Measurements from ENCODE around the gene ARHGEF28.

Gene ARHGEF28

DNA sequence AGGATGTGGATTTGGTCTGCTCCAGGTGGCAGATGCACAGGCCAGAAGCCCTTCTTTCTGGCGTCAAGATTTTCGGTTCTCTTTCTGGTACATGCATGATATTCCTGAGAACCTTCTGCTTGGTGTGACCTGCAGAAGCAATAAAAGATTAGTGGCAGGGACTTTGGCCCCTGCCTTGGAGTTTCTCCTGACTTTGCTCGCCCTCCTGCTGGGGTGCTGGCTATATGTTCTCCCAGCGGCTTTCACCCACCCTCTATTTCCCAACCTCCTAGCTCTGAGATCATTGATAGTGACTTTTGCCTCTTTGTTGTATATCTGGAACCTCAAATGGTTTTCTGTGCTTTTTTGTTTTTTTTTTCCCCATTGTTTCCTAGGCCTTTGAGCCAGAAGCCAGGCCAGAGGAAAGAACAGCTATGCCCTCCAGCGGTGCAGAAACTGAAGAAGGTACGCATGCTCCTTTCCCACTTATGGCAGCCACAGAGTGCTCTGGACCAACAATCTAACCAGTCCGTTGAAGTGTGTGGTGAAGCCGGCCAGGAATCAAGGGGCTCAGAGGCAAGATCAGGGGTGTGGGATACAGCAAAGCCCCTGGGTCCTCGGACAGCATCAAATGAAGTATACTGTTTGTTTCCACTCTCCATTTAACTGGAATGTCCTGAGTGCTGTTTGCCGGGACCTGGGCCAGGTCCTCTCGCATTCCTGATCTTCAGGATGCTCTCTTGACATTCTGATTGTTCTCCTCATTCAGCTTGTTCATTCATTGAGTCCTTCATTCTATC is 154.5 kb downstream of the ARHGEF28 start:
- H3K79me2 ChIP-seq (ENCODE audit: control insufficient read depth, insufficient read depth, low read length, poor library complexity), result no peaks in the 10 kb centered on the region
- H3K27ac ChIP-seq (ENCODE audit: low read depth, low read length), result no peak overlapping the region
- H3K4ac ChIP-seq (ENCODE audit: low read depth, low read length), result no peak overlapping the region
- no peaks in the 10 kb centered on the region for H3K27me3 ChIP-seq (ENCODE audit: insufficient read depth, low read length)
- H3K23ac ChIP-seq (ENCODE audit: low read length), result no peak overlapping the region
- H3K79me1 ChIP-seq (ENCODE audit: low read length), result no peaks in the 10 kb centered on the region
- no peak overlapping the region for H2BK120ac ChIP-seq (ENCODE audit: insufficient read depth, low read length, poor library complexity)
- no peak overlapping the region for H2AK5ac ChIP-seq (ENCODE audit: low read length)
- no peaks in the 10 kb centered on the region for H3K9me3 ChIP-seq (ENCODE audit: insufficient read depth, low read depth, low read length)
- H3K18ac ChIP-seq (ENCODE audit: low read length), result no peak overlapping the region
- H4K12ac ChIP-seq (ENCODE audit: low read depth, low read length), result no peak overlapping the region
- H3K4me3 ChIP-seq (ENCODE audit: low read depth, low read length), result no peak overlapping the region
- no peak overlapping the region for H3K9ac ChIP-seq (ENCODE audit: low read length)
- no peak overlapping the region for H4K8ac ChIP-seq (ENCODE audit: low read depth, low read length)
- no peaks in the 10 kb centered on the region for H3K4me1 ChIP-seq (ENCODE audit: control insufficient read depth in 1 of 2, insufficient read depth in 2 of 2, low read length in 2 of 2)
- no peaks in the 10 kb centered on the region for H3K36me3 ChIP-seq (ENCODE audit: control insufficient read depth in 1 of 2, insufficient read depth in 2 of 2, low read length in 2 of 2)
- WGBS (ENCODE audit: extremely low coverage, insufficient coverage, insufficient read length), result no CpG with 5 or more reads among the region's 11 CpGs
- H2BK12ac ChIP-seq (ENCODE audit: low read length), result no peak overlapping the region
- no peak overlapping the region for H3K14ac ChIP-seq (ENCODE audit: low read length)
- no peak overlapping the region for H4K91ac ChIP-seq (ENCODE audit: low read depth, low read length)
- no peak overlapping the region for H2AFZ ChIP-seq (ENCODE audit: insufficient read depth, low read length, poor library complexity)
- no peak overlapping the region for H2BK5ac ChIP-seq (ENCODE audit: low read depth, low read length, poor library complexity)
- no peak overlapping the region for H3K4me2 ChIP-seq (ENCODE audit: low read length)
- DNase-seq, result no peak

DNA sequence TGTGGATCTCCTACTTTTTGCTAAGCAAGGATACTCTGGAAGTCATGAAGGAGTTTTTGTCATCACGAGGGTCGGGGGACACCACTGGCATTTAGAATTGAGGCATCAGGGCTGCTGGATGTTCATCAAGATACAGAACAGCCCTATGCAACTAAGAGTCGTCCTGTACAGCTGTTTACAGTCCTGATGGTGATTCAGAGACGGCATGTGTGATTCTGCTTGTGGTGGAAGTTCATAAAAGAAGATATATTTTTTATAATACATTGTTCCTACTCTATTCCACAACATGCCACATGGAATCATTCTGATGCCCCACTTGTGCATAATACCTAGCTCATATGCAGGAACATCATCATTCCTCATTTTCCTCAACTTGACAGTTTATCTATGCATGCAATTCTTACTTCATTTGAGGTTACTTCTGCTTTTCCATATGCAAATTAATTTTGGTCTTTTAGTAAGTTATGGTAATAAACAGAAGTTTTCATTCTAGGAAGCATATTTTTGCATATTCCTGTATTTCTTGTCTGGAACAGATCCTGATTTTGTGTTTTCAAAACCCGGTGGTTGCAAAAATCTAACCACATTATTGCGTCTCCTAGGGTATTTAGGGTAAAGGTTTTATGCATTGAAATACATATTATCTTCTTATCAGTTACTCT is 155.2 kb downstream of the ARHGEF28 start:
- Histone ChIP-seq H2AK5ac (ENCODE audit: low read length) (no peak overlapping the region), H4K91ac (ENCODE audit: low read depth, low read length) (no peak overlapping the region), H3K23ac (ENCODE audit: low read length) (no peak overlapping the region), H3K9me3 (ENCODE audit: insufficient read depth, low read depth, low read length) (no peaks in the 10 kb centered on the region), H3K9ac (ENCODE audit: low read length) (no peak overlapping the region), H3K27me3 (ENCODE audit: insufficient read depth, low read length) (no peaks in the 10 kb centered on the region), H2AFZ (ENCODE audit: insufficient read depth, low read length, poor library complexity) (no peak overlapping the region), H2BK12ac (ENCODE audit: low read length) (no peak overlapping the region), H2BK5ac (ENCODE audit: low read depth, low read length, poor library complexity) (no peak overlapping the region), H3K79me2 (ENCODE audit: control insufficient read depth, insufficient read depth, low read length, poor library complexity) (no peaks in the 10 kb centered on the region), H3K36me3 (ENCODE audit: control insufficient read depth in 1 of 2, insufficient read depth in 2 of 2, low read length in 2 of 2) (no peaks in the 10 kb centered on the region), H4K12ac (ENCODE audit: low read depth, low read length) (no peak overlapping the region), H3K14ac (ENCODE audit: low read length) (no peak overlapping the region), H3K4ac (ENCODE audit: low read depth, low read length) (no peak overlapping the region), H3K79me1 (ENCODE audit: low read length) (no peaks in the 10 kb centered on the region), H4K8ac (ENCODE audit: low read depth, low read length) (no peak overlapping the region), H3K18ac (ENCODE audit: low read length) (no peak overlapping the region), H3K4me1 (ENCODE audit: control insufficient read depth in 1 of 2, insufficient read depth in 2 of 2, low read length in 2 of 2) (no peaks in the 10 kb centered on the region), H3K27ac (ENCODE audit: low read depth, low read length) (no peak overlapping the region), H3K4me2 (ENCODE audit: low read length) (no peak overlapping the region), H3K4me3 (ENCODE audit: low read depth, low read length) (no peak overlapping the region), H2BK120ac (ENCODE audit: insufficient read depth, low read length, poor library complexity) (no peak overlapping the region)
- DNase-seq, result no peak
- no CpG with 5 or more reads among the region's 6 CpGs for WGBS (ENCODE audit: extremely low coverage, insufficient coverage, insufficient read length)

DNA sequence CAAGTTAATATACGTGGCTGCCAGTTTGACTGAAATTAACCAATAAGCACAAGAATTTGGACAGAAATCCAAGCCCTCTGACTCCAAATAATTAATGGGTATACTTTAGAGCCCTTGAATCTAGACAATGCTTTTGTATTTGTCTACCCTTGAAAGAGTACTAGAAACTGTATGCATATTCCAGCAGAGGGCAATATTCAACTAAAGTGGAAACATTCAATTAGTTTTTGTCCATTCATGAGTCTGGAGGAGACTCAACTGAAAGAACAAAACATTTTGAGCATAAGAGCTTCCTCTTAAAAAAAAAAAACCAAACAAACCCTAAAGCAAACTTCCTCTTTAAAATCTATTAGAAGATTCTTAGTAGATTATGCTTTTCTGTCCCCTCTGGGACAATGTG is 157.8 kb downstream of the ARHGEF28 start:
- H4K12ac ChIP-seq (ENCODE audit: low read depth, low read length), result no peak overlapping the region
- no peak overlapping the region for H4K8ac ChIP-seq (ENCODE audit: low read depth, low read length)
- H3K14ac ChIP-seq (ENCODE audit: low read length), result no peak overlapping the region
- H2BK12ac ChIP-seq (ENCODE audit: low read length), result no peak overlapping the region
- H3K4ac ChIP-seq (ENCODE audit: low read depth, low read length), result no peak overlapping the region
- no peaks in the 10 kb centered on the region for H3K36me3 ChIP-seq (ENCODE audit: control insufficient read depth in 1 of 2, insufficient read depth in 2 of 2, low read length in 2 of 2)
- H2BK120ac ChIP-seq (ENCODE audit: insufficient read depth, low read length, poor library complexity), result no peak overlapping the region
- H3K4me3 ChIP-seq (ENCODE audit: low read depth, low read length), result no peak overlapping the region
- no CpG with 5 or more reads among the region's 1 CpG for WGBS (ENCODE audit: extremely low coverage, insufficient coverage, insufficient read length)
- H3K9ac ChIP-seq (ENCODE audit: low read length), result no peak overlapping the region
- no peak overlapping the region for H2AK5ac ChIP-seq (ENCODE audit: low read length)
- DNase-seq, result no peak
- no peaks in the 10 kb centered on the region for H3K9me3 ChIP-seq (ENCODE audit: insufficient read depth, low read depth, low read length)
- no peaks in the 10 kb centered on the region for H3K4me1 ChIP-seq (ENCODE audit: control insufficient read depth in 1 of 2, insufficient read depth in 2 of 2, low read length in 2 of 2)
- no peak overlapping the region for H2AFZ ChIP-seq (ENCODE audit: insufficient read depth, low read length, poor library complexity)
- no peak overlapping the region for H4K91ac ChIP-seq (ENCODE audit: low read depth, low read length)
- H3K79me1 ChIP-seq (ENCODE audit: low read length), result no peaks in the 10 kb centered on the region
- H3K27ac ChIP-seq (ENCODE audit: low read depth, low read length), result no peak overlapping the region
- no peak overlapping the region for H3K18ac ChIP-seq (ENCODE audit: low read length)
- H3K79me2 ChIP-seq (ENCODE audit: control insufficient read depth, insufficient read depth, low read length, poor library complexity), result no peaks in the 10 kb centered on the region
- H3K27me3 ChIP-seq (ENCODE audit: insufficient read depth, low read length), result no peaks in the 10 kb centered on the region
- no peak overlapping the region for H2BK5ac ChIP-seq (ENCODE audit: low read depth, low read length, poor library complexity)
- H3K23ac ChIP-seq (ENCODE audit: low read length), result no peak overlapping the region
- H3K4me2 ChIP-seq (ENCODE audit: low read length), result no peak overlapping the region

DNA sequence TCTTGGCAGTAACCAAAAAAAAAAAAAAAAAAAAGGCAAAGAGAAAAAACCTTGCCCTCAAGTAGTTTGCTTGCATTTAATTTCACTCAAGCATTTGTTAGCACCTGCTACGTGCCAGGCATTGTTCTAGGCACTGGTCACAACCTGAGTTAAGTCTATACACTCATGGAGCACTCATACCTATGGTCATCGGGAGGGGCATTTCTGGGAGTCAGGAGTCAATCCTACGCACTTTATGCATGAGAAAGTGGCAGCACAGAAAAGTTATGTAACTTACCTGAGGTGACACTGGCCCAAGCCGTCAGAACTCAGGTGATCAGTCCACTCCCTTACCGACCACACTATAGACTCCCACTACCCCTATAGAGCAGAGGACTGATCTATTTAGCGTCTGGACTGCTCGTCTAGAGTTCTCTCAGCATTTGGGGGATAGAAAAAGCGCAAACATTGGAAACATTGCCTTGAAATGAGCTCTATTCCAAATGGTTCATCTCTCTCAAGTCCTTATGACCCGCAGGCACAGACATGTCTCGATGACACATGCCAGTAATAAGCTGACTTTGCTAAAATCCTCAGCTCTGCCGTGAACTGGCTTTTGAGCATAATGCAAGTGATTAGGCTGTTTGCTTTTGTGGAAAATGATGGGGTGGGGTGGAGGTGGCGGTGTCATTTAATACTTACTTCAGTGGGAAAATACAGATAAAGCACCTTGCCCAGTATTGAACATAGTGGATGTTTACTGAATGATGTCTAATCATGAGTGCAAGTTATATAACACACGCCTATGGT is 160.2 kb downstream of the ARHGEF28 start:
- Histone ChIP-seq H3K9ac (ENCODE audit: low read length) (no peak overlapping the region), H4K8ac (ENCODE audit: low read depth, low read length) (no peak overlapping the region), H4K12ac (ENCODE audit: low read depth, low read length) (no peak overlapping the region), H2AK5ac (ENCODE audit: low read length) (no peak overlapping the region), H3K4me1 (ENCODE audit: control insufficient read depth in 1 of 2, insufficient read depth in 2 of 2, low read length in 2 of 2) (no peaks in the 10 kb centered on the region), H3K4ac (ENCODE audit: low read depth, low read length) (no peak overlapping the region), H3K27me3 (ENCODE audit: insufficient read depth, low read length) (no peaks in the 10 kb centered on the region), H3K23ac (ENCODE audit: low read length) (no peak overlapping the region), H2BK120ac (ENCODE audit: insufficient read depth, low read length, poor library complexity) (no peak overlapping the region), H3K4me3 (ENCODE audit: low read depth, low read length) (no peak overlapping the region), H3K36me3 (ENCODE audit: control insufficient read depth in 1 of 2, insufficient read depth in 2 of 2, low read length in 2 of 2) (no peaks in the 10 kb centered on the region), H3K79me1 (ENCODE audit: low read length) (no peaks in the 10 kb centered on the region), H4K91ac (ENCODE audit: low read depth, low read length) (no peak overlapping the region), H2BK5ac (ENCODE audit: low read depth, low read length, poor library complexity) (no peak overlapping the region), H3K14ac (ENCODE audit: low read length) (no peak overlapping the region), H3K27ac (ENCODE audit: low read depth, low read length) (no peak overlapping the region), H2AFZ (ENCODE audit: insufficient read depth, low read length, poor library complexity) (no peak overlapping the region), H3K18ac (ENCODE audit: low read length) (no peak overlapping the region), H3K4me2 (ENCODE audit: low read length) (no peak overlapping the region), H3K79me2 (ENCODE audit: control insufficient read depth, insufficient read depth, low read length, poor library complexity) (no peaks in the 10 kb centered on the region), H3K9me3 (ENCODE audit: insufficient read depth, low read depth, low read length) (no peaks in the 10 kb centered on the region), H2BK12ac (ENCODE audit: low read length) (no peak overlapping the region)
- peak; percentile 13 to 35 for DNase-seq
- no CpG with 5 or more reads among the region's 13 CpGs for WGBS (ENCODE audit: extremely low coverage, insufficient coverage, insufficient read length)

Data from trophoblast cell (in vitro differentiated cells and primary cell).